Measurements from ENCODE around the gene CTDSPL. TPM values are rescaled to one million over a fixed set of nuclear protein-coding genes. Genes with fewer than 3 reads are reported as not detected.

Gene CTDSPL
- total and polyA plus RNA-seq, 2 of the 8 experiments (the other 6 are each of a cell fraction or from before 2014, with no cell fraction given): 20.3 to 42.2 TPM

GRCh38 chr3:37935290-37935668 lies 73.6 kb downstream of the CTDSPL start:
- H2BK15ac ChIP-seq (ENCODE audit: low read length): no peak overlapping the region
- ChIA-PET POLR2A (ENCODE audit: partially characterized antibody) (no interaction called here), CTCF (ENCODE audit: partially characterized antibody) (interaction anchor here (0.7 to 1.6 kb wide), 4 partner anchors 24 to 80 kb away, joined by 3 to 4 read pairs (median 4); no protein-coding TSS in a partner anchor)
- no peak overlapping the region for H4K8ac ChIP-seq (ENCODE audit: extremely low read depth, insufficient read depth, low read length)
- H3K4me1 ChIP-seq (replicated peaks in 1 of 4; ENCODE audit: control insufficient read depth in 3 of 4, insufficient read depth in 4 of 4, low read length in 3 of 4): peaks cover 0 to 4% (median 1%) of the 10 kb centered on the region in 4 experiments; a peak in 2 of 7 replicates
- no peak overlapping the region for H4K5ac ChIP-seq (ENCODE audit: insufficient read length, low read depth, low read length)
- no peak overlapping the region for H2BK20ac ChIP-seq (ENCODE audit: low read length)
- H3K23me2 ChIP-seq (ENCODE audit: low read depth, low read length): no peaks in the 10 kb centered on the region
- H2BK120ac ChIP-seq (replicated peaks; ENCODE audit: low read depth, low read length): no peak overlapping the region
- H3K4me3 ChIP-seq (ENCODE audit: extremely low read depth in 1 of 4, insufficient read depth in 2 of 4, low read depth in 3 of 4, low read length in 4 of 4): no peak overlapping the region
- no peaks in the 10 kb centered on the region for H3K27me3 ChIP-seq (replicated peaks in 1 of 4; ENCODE audit: control insufficient read depth in 3 of 4, extremely low read depth in 1 of 4, insufficient read depth in 3 of 4, low read length in 3 of 4)
- H3K36me3 ChIP-seq (ENCODE audit: control insufficient read depth in 2 of 4, insufficient read depth in 4 of 4, low read length in 3 of 4): no peaks in the 10 kb centered on the region
- no peak overlapping the region for H3K14ac ChIP-seq (ENCODE audit: insufficient read length)
- H3K27ac ChIP-seq (ENCODE audit: low read depth, low read length): no peak overlapping the region
- no peak overlapping the region for H4K91ac ChIP-seq (replicated peaks; ENCODE audit: insufficient read length, low read length)
- no peak overlapping the region for H3K4ac ChIP-seq (replicated peaks; ENCODE audit: insufficient read length, low read depth, low read length)
- no peak overlapping the region for H2AFZ ChIP-seq (ENCODE audit: low read length)
- no peak overlapping the region for H2AK5ac ChIP-seq (ENCODE audit: low read depth, low read length)
- no peak overlapping the region for H3K18ac ChIP-seq (ENCODE audit: extremely low read depth, low read length)
- TF ChIP-seq USF2 (IDR thresholded peaks at IDR 0.05; ENCODE audit: low read length) (no peak), MAFK (IDR thresholded peaks at IDR 0.05; ENCODE audit: low read depth, low read length) (no peak), RXRA (IDR thresholded peaks at IDR 0.05; ENCODE audit: insufficient read depth, low read depth, low read length) (no peak), HDAC6 (IDR thresholded peaks at IDR 0.05; ENCODE audit: low read depth, low read length) (no peak), SIN3A (conservative IDR thresholded peaks at IDR 0.05 in 1 of 2, IDR thresholded peaks at IDR 0.05 in 1 of 2; ENCODE audit: low read depth in 1 of 2, low read length in 2 of 2) (no peak), TCF12 (IDR thresholded peaks at IDR 0.05; ENCODE audit: low read depth, low read length) (no peak)
- no peaks in the 10 kb centered on the region for H3K9me3 ChIP-seq (ENCODE audit: insufficient read depth in 2 of 2, low read depth in 1 of 2, low read length in 1 of 2)
- no peaks in the 10 kb centered on the region; the same call in 1 of the 2 replicates for H3K79me1 ChIP-seq (ENCODE audit: low read depth, low read length)
- no peaks in the 10 kb centered on the region for H3K79me2 ChIP-seq (ENCODE audit: control insufficient read depth in 1 of 2, insufficient read depth in 2 of 2, low read length in 2 of 2)
- FAIRE-seq: no peak
- no peak for DNase-seq (ENCODE audit: low read depth in 1 of 2, low spot score in 2 of 2)
- H2BK12ac ChIP-seq (ENCODE audit: low read depth, low read length): peak overlapping the region; percentile 40; the same call in 1 of the 2 replicates
- H2BK5ac ChIP-seq (ENCODE audit: low read depth, low read length): 0 out of 2 replicates have a peak overlapping the region, but pooled peaks have one; percentile 1
- 75% methylated on average over 1 of the region's 1 CpG; no CpG with 5 or more reads in 1 of the 2 experiments for WGBS, 2 experiments (ENCODE audit: extremely low coverage in 1 of 2, insufficient coverage in 1 of 2, insufficient read length in 1 of 2, insufficient replicate concordance in 2 of 2, low coverage in 1 of 2, low lambda C conversion rate in 2 of 2, missing lambda C conversion rate in 1 of 2)
- H4K20me1 ChIP-seq (replicated peaks in 1 of 2; ENCODE audit: control insufficient read depth in 1 of 2, insufficient read depth in 2 of 2, low read length in 2 of 2): peaks cover 0 to 1% of the 10 kb centered on the region in 2 experiments
- H3K23ac ChIP-seq (ENCODE audit: insufficient read length): no peak overlapping the region
- no peak overlapping the region for H3K9ac ChIP-seq (replicated peaks in 1 of 4; ENCODE audit: extremely low read depth in 1 of 4, low read depth in 3 of 4, low read length in 3 of 4)
- H3K4me2 ChIP-seq (ENCODE audit: insufficient read depth in 1 of 2, low read depth in 2 of 2, low read length in 2 of 2): no peak overlapping the region; a peak in 1 of 4 replicates
- no peak overlapping the region for H3K56ac ChIP-seq (replicated peaks; ENCODE audit: insufficient read length, low read depth, low read length)
